HEK293T (cell line): ENCODE measurements around the gene NREP.

ENCODE experiments used
- CTBP1 ChIP-seq: fragments of 450-650 bp; IDR thresholded peaks from 2 replicates; pipeline ENCODE4 v1.6.1; 2016; ENCODE audit warnings: borderline replicate concordance
- FOXM1 ChIP-seq: fragments of 450-650 bp; IDR thresholded peaks from 2 replicates; pipeline ENCODE4 v1.6.1; 2017; ENCODE audit warnings: mild to moderate bottlenecking, borderline replicate concordance
- HDGF ChIP-seq: fragments of 450-650 bp; IDR thresholded peaks from 2 replicates; pipeline ENCODE4 v1.6.1; 2017; ENCODE audit warnings: antibody characterized with exemption, borderline replicate concordance

- no peak for TF ChIP-seq CTBP1
- TF ChIP-seq HDGF, result no peak
- no peak for TF ChIP-seq FOXM1
These were observed 22.9 kb upstream of the NREP start for GRCh38 chr5:111779922-111780292.
